Fibroblast of the aortic adventitia (primary cell): ENCODE results near the gene FAM171A1. TPM values are rescaled to one million over a fixed set of nuclear protein-coding genes. Genes with fewer than 3 reads are reported as not detected.

Experiments
- DNase-seq: peaks from one replicate; pipeline ENCODE4 v3.0.0-alpha.2; 2010; ENCODE audit warnings: low read depth
- H3K4me3 ChIP-seq: 2 replicates; pipeline ENCODE4 v1.5.1; 2011; ENCODE audit warnings: low read depth, mild to moderate bottlenecking, control low read depth, low read length, moderate library complexity
- total RNA-seq: library from RNA; depleted of rRNA; stranded (reverse); fragments of >200 nt; gene quantifications from 2 replicates; pipeline ENCODE4 v1.2.3, GENCODE V29; 2012; ENCODE audit warnings: low replicate concordance
- TF ChIP-seq, protein P1 (sequence below): IDR thresholded peaks from 2 replicates; pipeline ENCODE4 v1.5.1; 2011; ENCODE audit warnings: mild to moderate bottlenecking, low read length, control low read depth, inconsistent platforms; ENCODE audit not compliant: insufficient read depth

The FAM171A1 gene
- total RNA-seq, 1 donor: 43.6 TPM

DNA sequence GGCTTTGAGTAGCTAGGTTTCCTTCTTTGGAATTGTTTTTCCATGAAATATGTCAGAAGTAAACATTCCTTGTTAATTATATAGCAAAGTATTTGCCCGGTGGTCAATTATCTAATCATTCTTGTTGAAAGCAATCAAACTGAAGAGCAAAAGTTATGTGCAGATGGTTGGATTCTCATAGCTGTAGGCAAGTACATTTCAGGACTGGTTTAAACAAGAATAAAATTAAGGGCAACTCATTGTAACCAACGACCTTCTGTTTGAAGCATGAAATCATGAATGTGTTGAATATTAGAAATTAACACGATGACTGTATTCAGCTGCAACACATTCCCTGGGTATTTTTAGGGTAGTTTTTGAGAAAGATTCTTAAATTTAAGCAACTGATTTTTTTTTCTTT lies 140.8 kb downstream of the FAM171A1 start:
- no peak overlapping the region for H3K4me3 ChIP-seq
- TF ChIP-seq, protein P1, sequence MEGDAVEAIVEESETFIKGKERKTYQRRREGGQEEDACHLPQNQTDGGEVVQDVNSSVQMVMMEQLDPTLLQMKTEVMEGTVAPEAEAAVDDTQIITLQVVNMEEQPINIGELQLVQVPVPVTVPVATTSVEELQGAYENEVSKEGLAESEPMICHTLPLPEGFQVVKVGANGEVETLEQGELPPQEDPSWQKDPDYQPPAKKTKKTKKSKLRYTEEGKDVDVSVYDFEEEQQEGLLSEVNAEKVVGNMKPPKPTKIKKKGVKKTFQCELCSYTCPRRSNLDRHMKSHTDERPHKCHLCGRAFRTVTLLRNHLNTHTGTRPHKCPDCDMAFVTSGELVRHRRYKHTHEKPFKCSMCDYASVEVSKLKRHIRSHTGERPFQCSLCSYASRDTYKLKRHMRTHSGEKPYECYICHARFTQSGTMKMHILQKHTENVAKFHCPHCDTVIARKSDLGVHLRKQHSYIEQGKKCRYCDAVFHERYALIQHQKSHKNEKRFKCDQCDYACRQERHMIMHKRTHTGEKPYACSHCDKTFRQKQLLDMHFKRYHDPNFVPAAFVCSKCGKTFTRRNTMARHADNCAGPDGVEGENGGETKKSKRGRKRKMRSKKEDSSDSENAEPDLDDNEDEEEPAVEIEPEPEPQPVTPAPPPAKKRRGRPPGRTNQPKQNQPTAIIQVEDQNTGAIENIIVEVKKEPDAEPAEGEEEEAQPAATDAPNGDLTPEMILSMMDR: no peak
- no peak for DNase-seq

DNA sequence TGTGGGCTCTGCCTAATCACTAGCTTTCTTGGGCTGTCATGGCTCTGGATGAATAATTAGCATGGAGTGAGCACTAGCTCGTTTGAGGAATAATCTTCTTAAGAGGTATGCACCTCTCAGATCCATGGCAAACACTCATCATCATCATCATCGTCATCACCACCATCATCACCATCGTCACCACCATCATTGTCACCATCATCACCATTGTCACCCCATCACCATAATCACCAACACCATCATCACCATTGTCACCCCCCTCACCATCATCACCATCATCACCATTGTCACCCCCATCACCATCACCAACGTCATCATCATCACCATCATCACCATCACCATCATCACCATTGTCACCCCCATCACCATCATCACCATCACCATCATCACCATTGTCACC lies 141.8 kb downstream of the FAM171A1 start:
- TF ChIP-seq, protein P1: no peak
- no peak overlapping the region for H3K4me3 ChIP-seq
- no peak for DNase-seq

DNA sequence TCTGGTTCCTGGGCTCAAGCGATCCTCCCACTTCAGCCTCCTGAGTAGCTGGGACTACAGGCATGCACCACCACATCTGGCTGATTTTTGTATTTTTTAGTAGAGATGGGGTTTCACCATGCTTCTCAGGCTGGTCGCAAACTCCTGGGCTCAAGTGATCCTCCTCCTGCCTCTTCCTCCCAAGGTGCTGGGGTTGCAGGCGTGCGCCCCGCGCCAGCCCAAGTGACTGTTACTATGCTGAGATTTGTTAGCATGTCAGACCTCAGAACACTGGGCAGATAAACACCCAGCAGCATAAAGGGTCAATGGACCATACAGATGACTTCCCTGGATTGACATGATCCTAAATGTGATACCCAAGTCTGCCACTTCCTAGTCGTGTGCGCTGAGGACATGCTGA lies 142.7 kb downstream of the FAM171A1 start:
- TF ChIP-seq, protein P1: no peak
- no peak for DNase-seq
- H3K4me3 ChIP-seq: no peak overlapping the region

DNA sequence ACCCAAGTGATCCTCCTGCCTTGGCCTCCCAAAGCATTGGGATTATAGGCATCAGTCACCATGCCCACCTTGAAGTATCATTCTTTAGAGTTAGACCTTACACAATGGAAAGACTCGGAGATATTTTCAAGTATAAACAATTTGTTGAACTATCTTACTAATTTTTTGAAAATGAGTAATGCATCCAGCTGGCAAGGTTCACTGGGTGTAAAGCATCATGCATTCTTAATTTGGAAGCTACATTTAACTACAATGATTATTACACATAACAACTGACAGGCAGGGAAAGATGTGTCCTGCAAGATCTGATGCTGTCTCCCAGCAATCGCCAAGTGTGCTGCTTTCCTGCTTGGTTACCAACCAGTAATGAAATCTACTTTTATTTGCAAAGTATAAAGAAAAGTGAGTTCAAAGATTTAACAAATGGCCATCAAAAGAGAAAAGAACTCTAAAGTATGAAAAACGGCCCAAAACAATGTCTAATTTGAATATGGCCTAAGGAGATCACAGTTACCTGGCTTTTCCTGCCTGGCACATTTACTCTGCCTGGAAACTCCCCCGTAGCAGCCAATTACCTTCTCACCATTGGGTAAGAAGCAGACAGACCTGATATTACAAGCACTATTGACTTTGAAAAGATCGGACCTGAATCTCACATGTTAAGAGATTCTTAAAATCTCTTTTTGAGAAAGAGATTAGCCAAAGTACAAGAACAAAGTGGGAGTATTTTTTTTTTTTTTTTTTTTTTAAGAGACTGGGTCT lies 143.3 kb downstream of the FAM171A1 start:
- TF ChIP-seq, protein P1: no peak
- H3K4me3 ChIP-seq: no peak overlapping the region
- peak; percentile 70 for DNase-seq

DNA sequence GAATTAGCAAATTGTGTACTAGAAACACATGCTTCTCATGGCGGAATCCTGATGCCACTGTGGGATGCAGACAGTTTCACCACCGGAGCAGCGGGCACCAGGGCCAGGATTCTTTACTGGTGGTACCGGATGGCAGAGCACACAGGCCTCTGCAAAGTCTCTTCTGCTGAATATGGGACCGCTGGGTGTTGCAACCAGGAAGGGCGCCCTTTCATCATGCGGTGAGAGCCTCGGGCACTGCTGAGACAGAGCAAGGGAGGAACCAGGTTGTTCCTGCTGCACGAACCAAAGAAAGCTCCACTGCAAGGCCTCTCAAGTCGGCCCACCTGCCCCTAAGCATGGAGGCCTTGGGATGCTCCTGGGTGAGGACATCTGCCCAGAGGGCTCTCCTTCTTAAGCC lies 145.6 kb downstream of the FAM171A1 start:
- H3K4me3 ChIP-seq: no peak overlapping the region
- no peak for DNase-seq
- TF ChIP-seq, protein P1: no peak

DNA sequence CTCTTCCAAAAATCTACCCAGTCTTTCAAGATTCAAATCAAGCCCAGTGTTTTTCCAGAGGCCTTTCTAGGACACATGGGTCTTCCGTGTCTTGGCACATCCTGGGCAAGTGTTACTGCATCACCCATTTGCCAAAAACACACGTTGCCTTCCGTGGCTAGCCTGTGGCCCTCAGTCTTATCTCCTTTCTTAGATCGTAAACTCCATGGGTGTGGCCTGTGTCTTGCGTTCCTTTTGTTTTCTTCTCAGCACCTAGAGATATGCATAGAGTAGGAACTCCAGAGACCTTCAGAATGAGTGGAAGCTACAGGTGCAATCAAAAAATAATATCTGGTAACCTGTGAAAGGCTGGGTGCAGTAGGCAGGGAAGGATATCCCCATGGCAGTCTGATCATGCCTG lies 146.1 kb downstream of the FAM171A1 start:
- TF ChIP-seq, protein P1: no peak
- no peak for DNase-seq
- no peak overlapping the region for H3K4me3 ChIP-seq

DNA sequence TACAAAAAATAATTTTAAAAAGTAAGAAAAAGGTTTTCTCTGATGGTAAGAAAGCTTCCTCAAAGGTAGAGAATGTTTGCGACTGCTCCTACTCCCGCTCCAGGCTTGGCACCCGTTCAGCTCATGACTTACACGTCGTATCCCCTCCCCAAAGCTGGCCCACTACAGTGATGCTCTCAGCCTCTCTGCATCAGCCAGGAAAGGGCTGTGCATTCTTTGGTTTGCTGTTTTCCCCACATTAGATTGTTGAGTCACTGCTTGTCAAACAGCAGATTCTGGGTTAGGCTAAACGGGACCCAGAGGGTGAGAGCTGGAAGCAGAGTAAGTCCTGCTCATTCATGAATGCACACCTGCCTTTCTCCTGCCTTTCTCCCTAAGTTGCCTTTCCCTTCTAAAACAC lies 147.9 kb downstream of the FAM171A1 start:
- peak; percentile 95 for DNase-seq

More for the DNA sequence above, 147.9 kb downstream of the FAM171A1 start:
- TF ChIP-seq, protein P1: no peak
- no peak overlapping the region for H3K4me3 ChIP-seq
